Osteocyte (in vitro differentiated cells): ENCODE results near the gene PARP15. TPM values are rescaled to one million over a fixed set of nuclear protein-coding genes. Genes with fewer than 3 reads are reported as not detected.

Experiments
- DNase-seq: peaks from one replicate; pipeline ENCODE4 v3.0.0; 2021; ENCODE audit warnings: mixed read lengths; ENCODE audit not compliant: unreplicated experiment; ENCODE audit errors: extremely low spot score
- H3K27ac Mint-ChIP-seq: one replicate; pipeline ENCODE4 v1.8.0; 2021; ENCODE audit warnings: mild to moderate bottlenecking, mixed read lengths; ENCODE audit not compliant: unreplicated experiment
- H3K27me3 Mint-ChIP-seq: one replicate; pipeline ENCODE4 v1.8.0; 2021; ENCODE audit warnings: mixed read lengths; ENCODE audit not compliant: unreplicated experiment
- H3K36me3 Mint-ChIP-seq: one replicate; pipeline ENCODE4 v1.8.0; 2021; ENCODE audit warnings: mixed read lengths; ENCODE audit not compliant: unreplicated experiment
- H3K4me1 Mint-ChIP-seq: one replicate; pipeline ENCODE4 v1.8.0; 2021; ENCODE audit warnings: mixed read lengths; ENCODE audit not compliant: unreplicated experiment
- H3K4me3 Mint-ChIP-seq: one replicate; pipeline ENCODE4 v1.8.0; 2021; ENCODE audit warnings: mild to moderate bottlenecking, moderate library complexity, mixed read lengths; ENCODE audit not compliant: unreplicated experiment
- H3K9me3 Mint-ChIP-seq: one replicate; pipeline ENCODE4 v1.8.0; 2021; ENCODE audit warnings: mixed read lengths; ENCODE audit not compliant: unreplicated experiment
- total RNA-seq: library from RNA; stranded (reverse); gene quantifications from 2 replicates; pipeline ENCODE4 v1.2.1, GENCODE V29; 2021
- TF ChIP-seq, protein P1 (sequence below): fragments of 200-600 bp; sonication (generic); IDR thresholded peaks from 2 replicates; pipeline ENCODE4 v1.5.0; 2021; ENCODE audit warnings: antibody characterized with exemption, mild to moderate bottlenecking, moderate library complexity

The PARP15 gene
- total RNA-seq, 1 donor from 2014 or later = 0.08 TPM

GRCh38 chr3:122581622-122582021 lies 4.2 kb downstream of the PARP15 start:
- Mint-ChIP-seq H3K36me3 (peaks cover 5% of the 10 kb centered on the region), H3K4me1 (peaks cover 3% of the 10 kb centered on the region), H3K27ac (no peak overlapping the region), H3K27me3 (peaks cover 12% of the 10 kb centered on the region), H3K4me3 (no peak overlapping the region), H3K9me3 (peaks cover 23% of the 10 kb centered on the region)
- no peak for DNase-seq
- TF ChIP-seq, protein P1, sequence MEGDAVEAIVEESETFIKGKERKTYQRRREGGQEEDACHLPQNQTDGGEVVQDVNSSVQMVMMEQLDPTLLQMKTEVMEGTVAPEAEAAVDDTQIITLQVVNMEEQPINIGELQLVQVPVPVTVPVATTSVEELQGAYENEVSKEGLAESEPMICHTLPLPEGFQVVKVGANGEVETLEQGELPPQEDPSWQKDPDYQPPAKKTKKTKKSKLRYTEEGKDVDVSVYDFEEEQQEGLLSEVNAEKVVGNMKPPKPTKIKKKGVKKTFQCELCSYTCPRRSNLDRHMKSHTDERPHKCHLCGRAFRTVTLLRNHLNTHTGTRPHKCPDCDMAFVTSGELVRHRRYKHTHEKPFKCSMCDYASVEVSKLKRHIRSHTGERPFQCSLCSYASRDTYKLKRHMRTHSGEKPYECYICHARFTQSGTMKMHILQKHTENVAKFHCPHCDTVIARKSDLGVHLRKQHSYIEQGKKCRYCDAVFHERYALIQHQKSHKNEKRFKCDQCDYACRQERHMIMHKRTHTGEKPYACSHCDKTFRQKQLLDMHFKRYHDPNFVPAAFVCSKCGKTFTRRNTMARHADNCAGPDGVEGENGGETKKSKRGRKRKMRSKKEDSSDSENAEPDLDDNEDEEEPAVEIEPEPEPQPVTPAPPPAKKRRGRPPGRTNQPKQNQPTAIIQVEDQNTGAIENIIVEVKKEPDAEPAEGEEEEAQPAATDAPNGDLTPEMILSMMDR = no peak

- TF ChIP-seq, protein P1 = no peak
- Mint-ChIP-seq H3K27ac (no peak overlapping the region), H3K4me1 (peaks cover 2% of the 10 kb centered on the region), H3K9me3 (peaks cover 23% of the 10 kb centered on the region), H3K27me3 (peaks cover 17% of the 10 kb centered on the region), H3K36me3 (peaks cover 5% of the 10 kb centered on the region), H3K4me3 (no peak overlapping the region)
- no peak for DNase-seq
Observed at GRCh38 chr3:122582390-122582789, 4.9 kb downstream of the PARP15 start.

- H3K36me3 Mint-ChIP-seq = peaks cover 5% of the 10 kb centered on the region
- no peak for DNase-seq
- H3K4me3 Mint-ChIP-seq = no peak overlapping the region
- H3K4me1 Mint-ChIP-seq = no peaks in the 10 kb centered on the region
- H3K27ac Mint-ChIP-seq = no peak overlapping the region
- peaks cover 34% of the 10 kb centered on the region for H3K27me3 Mint-ChIP-seq
- TF ChIP-seq, protein P1 = no peak
- H3K9me3 Mint-ChIP-seq = peaks cover 23% of the 10 kb centered on the region
Observed at GRCh38 chr3:122586098-122586497, 8.6 kb downstream of the PARP15 start.

DNA sequence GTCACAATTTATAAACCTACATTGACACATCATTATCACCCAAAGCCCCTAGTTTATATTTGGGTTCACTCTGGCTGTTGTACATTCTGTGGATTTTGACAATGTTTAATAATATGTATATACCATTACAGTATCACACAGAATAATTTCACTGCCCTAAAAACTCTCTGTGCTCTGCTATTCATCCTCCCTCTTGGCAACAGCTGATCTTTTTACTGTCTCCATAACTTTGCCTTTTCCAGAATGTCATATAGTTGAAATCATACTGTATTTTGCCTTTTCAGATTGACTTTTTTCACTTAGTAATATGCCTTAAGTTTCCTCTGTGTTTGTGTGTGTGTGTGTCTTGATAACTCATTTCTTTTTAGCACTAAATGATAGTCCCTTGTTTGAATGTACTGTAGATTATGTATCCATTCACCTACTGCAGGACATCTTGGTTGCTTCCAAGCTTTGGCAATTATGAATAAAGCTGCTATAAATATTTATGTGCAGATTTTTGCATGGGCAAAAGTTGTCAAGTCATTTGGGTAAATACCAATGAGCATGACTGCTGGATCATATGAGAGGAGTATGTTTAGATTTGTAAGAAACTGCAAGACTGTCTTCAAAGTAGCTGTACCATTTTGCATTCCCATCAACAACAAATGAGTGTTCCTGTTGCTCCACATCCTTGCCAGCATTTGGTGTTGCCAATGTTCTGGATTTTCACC lies 9.5 kb downstream of the PARP15 start:
- H3K27ac Mint-ChIP-seq = no peak overlapping the region
- no peak for DNase-seq
- H3K36me3 Mint-ChIP-seq = peaks cover 5% of the 10 kb centered on the region
- H3K4me3 Mint-ChIP-seq = no peak overlapping the region
- peaks cover 16% of the 10 kb centered on the region for H3K9me3 Mint-ChIP-seq
- no peaks in the 10 kb centered on the region for H3K4me1 Mint-ChIP-seq
- H3K27me3 Mint-ChIP-seq = peaks cover 38% of the 10 kb centered on the region
- TF ChIP-seq, protein P1 = no peak

DNA sequence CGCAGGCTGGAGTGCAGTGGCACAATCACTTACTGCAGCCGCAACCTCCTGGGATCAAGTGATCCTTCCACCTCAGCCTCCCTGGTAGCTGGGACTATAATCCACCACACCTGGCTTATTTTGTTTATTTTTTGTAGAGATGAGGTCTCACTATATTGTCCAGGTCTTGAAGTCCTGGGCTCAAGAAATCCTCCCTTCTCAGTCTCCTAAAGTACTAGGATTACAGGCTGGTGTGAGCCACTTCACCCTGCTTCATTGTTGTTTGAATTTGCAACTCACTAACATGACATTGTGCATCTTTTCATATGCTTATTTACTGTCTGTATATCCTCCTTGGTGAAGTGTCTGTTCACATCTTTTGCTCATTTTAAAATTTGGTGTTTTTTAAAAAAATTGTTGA lies 10.1 kb downstream of the PARP15 start:
- Mint-ChIP-seq H3K4me1 (no peaks in the 10 kb centered on the region), H3K27me3 (peaks cover 42% of the 10 kb centered on the region), H3K36me3 (peaks cover 5% of the 10 kb centered on the region)

More for the DNA sequence above, 10.1 kb downstream of the PARP15 start:
- no peak overlapping the region for H3K27ac Mint-ChIP-seq
- H3K9me3 Mint-ChIP-seq = peaks cover 9% of the 10 kb centered on the region
- DNase-seq = no peak
- no peak overlapping the region for H3K4me3 Mint-ChIP-seq
- TF ChIP-seq, protein P1 = no peak
